Neural cell (in vitro differentiated cells): Measurements from ENCODE around the gene ADCY2.

Experiments
- EP300 ChIP-seq: fragments of 450-650 bp; conservative IDR thresholded peaks from 2 replicates; pipeline ENCODE4 v1.6.1; 2014; ENCODE audit warnings: antibody characterized with exemption, mild to moderate bottlenecking, moderate library complexity; ENCODE audit not compliant: poor library complexity, severe bottlenecking
- EZH2 ChIP-seq: fragments of 200-600, 300-800 bp; shearing (Covaris generic), sonication (generic); IDR thresholded peaks from 2 replicates; pipeline ENCODE4 v1.6.1; 2014; ENCODE audit warnings: antibody characterized with exemption, low read length, borderline replicate concordance, mild to moderate bottlenecking; ENCODE audit not compliant: insufficient read depth, poor library complexity, severe bottlenecking
- POLR2AphosphoS5 ChIP-seq: IDR thresholded peaks from 2 replicates; pipeline ENCODE4 v1.6.1; 2012
- SMC3 ChIP-seq: fragments of 450-650 bp; conservative IDR thresholded peaks from 2 replicates; pipeline ENCODE4 v1.6.1; 2014; ENCODE audit warnings: antibody characterized with exemption, mild to moderate bottlenecking, moderate library complexity; ENCODE audit not compliant: poor library complexity
- TAF1 ChIP-seq: IDR thresholded peaks from 2 replicates; pipeline ENCODE4 v1.6.1; 2012; ENCODE audit warnings: low read depth
- TF ChIP-seq, protein P1 (sequence below): fragments of 450-650 bp; IDR thresholded peaks from 2 replicates; pipeline ENCODE4 v1.5.1; 2014; ENCODE audit warnings: antibody characterized with exemption, mild to moderate bottlenecking, moderate library complexity; ENCODE audit not compliant: poor library complexity, severe bottlenecking
- TF ChIP-seq, protein P2 (sequence below): IDR thresholded peaks from 2 replicates; pipeline ENCODE4 v1.6.1; 2012; ENCODE audit warnings: borderline replicate concordance

DNA sequence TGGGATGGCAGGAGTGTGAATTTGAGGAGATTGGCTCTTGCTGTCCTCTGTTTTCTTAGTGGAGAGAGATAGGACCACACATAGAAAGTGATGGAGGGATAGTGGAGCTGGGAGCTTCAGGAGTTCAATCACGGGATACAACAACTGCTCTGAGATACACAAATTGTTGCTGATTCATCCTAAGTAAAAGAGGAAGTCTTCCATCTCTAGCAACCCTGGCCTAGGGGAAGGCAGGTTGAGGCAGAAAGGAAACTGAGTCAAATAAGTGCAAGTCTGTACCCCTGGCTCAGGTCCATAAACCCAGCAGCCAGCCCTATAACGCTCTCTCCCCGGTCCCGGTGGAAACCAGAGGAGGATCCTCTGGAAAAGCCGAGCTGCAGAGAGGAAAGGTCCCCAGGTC, 97.7 kb downstream of the ADCY2 start:
- TF ChIP-seq POLR2AphosphoS5 (no peak), EZH2 (no peak), EP300 (no peak), SMC3 (no peak), TAF1 (no peak)
- TF ChIP-seq, protein P1, sequence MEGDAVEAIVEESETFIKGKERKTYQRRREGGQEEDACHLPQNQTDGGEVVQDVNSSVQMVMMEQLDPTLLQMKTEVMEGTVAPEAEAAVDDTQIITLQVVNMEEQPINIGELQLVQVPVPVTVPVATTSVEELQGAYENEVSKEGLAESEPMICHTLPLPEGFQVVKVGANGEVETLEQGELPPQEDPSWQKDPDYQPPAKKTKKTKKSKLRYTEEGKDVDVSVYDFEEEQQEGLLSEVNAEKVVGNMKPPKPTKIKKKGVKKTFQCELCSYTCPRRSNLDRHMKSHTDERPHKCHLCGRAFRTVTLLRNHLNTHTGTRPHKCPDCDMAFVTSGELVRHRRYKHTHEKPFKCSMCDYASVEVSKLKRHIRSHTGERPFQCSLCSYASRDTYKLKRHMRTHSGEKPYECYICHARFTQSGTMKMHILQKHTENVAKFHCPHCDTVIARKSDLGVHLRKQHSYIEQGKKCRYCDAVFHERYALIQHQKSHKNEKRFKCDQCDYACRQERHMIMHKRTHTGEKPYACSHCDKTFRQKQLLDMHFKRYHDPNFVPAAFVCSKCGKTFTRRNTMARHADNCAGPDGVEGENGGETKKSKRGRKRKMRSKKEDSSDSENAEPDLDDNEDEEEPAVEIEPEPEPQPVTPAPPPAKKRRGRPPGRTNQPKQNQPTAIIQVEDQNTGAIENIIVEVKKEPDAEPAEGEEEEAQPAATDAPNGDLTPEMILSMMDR: no peak
- TF ChIP-seq, protein P2, sequence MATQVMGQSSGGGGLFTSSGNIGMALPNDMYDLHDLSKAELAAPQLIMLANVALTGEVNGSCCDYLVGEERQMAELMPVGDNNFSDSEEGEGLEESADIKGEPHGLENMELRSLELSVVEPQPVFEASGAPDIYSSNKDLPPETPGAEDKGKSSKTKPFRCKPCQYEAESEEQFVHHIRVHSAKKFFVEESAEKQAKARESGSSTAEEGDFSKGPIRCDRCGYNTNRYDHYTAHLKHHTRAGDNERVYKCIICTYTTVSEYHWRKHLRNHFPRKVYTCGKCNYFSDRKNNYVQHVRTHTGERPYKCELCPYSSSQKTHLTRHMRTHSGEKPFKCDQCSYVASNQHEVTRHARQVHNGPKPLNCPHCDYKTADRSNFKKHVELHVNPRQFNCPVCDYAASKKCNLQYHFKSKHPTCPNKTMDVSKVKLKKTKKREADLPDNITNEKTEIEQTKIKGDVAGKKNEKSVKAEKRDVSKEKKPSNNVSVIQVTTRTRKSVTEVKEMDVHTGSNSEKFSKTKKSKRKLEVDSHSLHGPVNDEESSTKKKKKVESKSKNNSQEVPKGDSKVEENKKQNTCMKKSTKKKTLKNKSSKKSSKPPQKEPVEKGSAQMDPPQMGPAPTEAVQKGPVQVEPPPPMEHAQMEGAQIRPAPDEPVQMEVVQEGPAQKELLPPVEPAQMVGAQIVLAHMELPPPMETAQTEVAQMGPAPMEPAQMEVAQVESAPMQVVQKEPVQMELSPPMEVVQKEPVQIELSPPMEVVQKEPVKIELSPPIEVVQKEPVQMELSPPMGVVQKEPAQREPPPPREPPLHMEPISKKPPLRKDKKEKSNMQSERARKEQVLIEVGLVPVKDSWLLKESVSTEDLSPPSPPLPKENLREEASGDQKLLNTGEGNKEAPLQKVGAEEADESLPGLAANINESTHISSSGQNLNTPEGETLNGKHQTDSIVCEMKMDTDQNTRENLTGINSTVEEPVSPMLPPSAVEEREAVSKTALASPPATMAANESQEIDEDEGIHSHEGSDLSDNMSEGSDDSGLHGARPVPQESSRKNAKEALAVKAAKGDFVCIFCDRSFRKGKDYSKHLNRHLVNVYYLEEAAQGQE: no peak
